ENCODE results near the gene RAD51B.

- TF ChIP-seq, protein P1, sequence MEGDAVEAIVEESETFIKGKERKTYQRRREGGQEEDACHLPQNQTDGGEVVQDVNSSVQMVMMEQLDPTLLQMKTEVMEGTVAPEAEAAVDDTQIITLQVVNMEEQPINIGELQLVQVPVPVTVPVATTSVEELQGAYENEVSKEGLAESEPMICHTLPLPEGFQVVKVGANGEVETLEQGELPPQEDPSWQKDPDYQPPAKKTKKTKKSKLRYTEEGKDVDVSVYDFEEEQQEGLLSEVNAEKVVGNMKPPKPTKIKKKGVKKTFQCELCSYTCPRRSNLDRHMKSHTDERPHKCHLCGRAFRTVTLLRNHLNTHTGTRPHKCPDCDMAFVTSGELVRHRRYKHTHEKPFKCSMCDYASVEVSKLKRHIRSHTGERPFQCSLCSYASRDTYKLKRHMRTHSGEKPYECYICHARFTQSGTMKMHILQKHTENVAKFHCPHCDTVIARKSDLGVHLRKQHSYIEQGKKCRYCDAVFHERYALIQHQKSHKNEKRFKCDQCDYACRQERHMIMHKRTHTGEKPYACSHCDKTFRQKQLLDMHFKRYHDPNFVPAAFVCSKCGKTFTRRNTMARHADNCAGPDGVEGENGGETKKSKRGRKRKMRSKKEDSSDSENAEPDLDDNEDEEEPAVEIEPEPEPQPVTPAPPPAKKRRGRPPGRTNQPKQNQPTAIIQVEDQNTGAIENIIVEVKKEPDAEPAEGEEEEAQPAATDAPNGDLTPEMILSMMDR (IDR thresholded peaks at IDR 0.05) = no peak
- TF ChIP-seq POLR2A (IDR thresholded peaks at IDR 0.05) (no peak), POLR2AphosphoS5 (IDR thresholded peaks at IDR 0.05) (no peak)
These were observed 392.3 kb downstream of the RAD51B start for GRCh38 chr14:68211886-68212285.
